Measurements from ENCODE around the gene MAPKBP1. TPM values are rescaled to one million over a fixed set of nuclear protein-coding genes. Genes with fewer than 3 reads are reported as not detected.

Gene MAPKBP1
- total RNA-seq, 2 experiments from 2014 or later, result 17.3 to 18.6 TPM

DNA sequence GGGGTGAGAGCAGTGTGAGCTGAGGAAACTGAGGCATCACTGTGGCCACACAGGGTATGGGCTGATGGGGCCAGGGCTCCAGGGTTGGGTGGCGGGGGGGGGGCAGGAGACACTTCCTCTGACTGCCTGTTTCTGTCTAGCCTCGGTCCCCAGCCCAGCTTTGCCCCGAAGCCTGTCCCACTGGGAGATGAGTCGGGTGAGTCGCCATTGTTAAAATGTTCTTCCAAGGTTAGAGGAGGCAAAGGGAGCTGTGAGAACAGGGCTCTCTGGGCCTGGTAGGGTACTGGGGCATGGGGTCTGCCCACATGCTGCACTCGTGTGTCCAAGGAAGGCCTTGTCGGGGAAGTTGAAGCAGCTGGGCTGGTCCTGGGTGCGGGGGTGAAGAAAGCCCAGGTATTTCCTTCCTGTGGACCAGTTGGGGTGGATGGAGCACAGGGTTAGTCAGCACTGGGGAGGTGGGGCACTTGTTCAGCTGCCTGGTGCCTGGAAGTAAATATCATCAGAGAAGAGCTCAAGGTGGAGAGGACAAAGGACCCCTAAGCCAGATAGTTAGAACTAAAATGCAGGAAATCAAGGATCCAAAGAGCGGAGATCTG is 45.3 kb downstream of the MAPKBP1 start:
- ChIA-PET CTCF (no interaction called here), POLR2A (interaction anchor here (0.7 kb wide), 1 partner anchor 117 kb away, joined by 4 read pairs; no protein-coding TSS in a partner anchor)

DNA sequence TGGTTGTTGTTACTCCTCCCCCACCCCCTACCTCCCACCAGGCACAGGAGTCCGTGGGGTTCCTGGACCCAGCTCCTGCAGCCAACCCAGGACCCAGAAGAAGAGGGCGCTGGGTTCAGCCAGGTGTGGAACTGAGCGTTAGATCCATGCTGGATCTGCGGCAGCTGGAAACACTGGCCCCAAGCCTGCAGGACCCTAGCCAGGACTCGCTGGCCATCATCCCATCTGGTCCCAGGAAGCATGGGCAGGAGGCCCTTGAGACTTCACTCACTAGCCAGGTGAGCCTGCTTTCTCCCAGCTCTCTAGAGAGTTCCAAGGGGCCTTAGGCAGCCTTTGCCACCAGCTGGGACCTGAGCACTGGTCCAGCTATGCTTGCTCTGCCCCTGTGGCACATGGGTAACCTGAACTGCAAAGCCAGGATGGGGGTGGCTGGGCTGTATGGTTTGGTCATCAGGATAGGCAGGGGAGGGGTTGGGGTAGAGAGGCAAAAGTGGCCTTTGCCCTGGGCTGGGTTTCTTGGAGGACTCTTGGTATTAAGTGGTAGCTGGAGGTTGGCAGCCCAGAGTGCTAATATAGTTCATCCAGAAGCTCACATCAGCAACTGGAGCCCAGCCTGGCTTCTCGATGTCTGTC is 46.6 kb downstream of the MAPKBP1 start:
- ChIA-PET POLR2A (no interaction called here), CTCF (no interaction called here)

DNA sequence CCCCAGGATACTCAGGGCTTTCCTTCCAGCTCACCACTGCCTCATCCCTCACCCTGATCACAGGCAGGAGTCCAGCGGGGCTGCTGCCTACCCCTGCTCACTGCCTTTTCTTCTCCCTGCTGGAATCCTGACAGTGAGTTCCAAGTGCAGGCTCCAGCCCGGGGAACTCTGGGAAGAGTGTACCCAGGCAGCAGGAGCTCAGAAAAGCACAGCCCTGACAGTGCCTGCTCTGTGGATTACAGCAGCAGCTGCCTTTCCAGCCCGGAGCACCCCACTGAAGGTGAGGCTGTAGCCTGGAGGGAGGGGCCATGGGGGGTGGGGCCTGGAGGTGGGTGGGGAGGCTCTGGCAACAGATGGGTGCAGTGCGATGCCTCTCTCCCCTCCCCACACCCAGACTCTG is 47.5 kb downstream of the MAPKBP1 start:
- CTCF ChIA-PET, result interaction anchor here (1.0 kb wide), 1 partner anchor 28 kb away, joined by 3 read pairs; no protein-coding TSS in a partner anchor
- POLR2A ChIA-PET, result no interaction called here

DNA sequence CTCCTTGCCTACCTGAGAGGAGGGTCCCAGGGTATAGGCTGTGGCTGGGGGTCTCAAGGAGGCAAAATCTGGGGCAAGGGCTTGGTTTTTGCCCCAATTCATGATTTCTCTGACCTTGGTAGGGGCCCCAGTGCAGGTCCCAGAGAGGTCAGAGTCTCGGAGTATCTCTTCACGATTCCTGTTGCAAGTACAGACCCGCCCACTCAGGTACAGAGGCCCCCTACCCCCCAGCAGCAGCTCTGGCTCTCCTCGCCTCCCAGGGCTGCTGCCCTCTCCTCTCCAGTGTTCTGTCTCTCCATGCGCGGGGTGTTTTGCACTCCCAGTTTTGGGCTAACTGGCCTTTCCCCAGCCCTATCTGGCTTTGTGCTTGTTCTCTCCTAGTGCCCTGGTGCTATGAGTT is 48.2 kb downstream of the MAPKBP1 start:
- POLR2A ChIA-PET, result no interaction called here
- CTCF ChIA-PET, result interaction anchor here (1.0 kb wide), 1 partner anchor 28 kb away, joined by 3 read pairs; no protein-coding TSS in a partner anchor

DNA sequence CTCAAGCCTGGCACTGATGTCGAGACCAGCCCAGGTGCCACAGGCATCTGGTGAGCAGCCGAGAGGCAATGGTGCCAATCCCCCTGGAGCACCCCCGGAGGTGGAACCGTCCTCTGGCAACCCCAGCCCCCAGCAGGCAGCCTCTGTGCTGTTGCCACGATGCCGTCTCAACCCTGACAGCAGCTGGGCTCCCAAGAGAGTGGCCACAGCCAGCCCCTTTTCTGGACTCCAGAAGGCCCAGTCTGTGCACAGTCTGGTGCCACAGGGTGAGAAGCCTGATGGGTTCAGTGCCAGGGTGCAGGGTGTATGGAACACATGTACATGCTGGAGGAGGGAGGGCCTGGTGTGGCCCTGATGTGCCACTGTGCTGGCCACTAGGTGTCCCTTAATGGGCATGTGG is 48.7 kb downstream of the MAPKBP1 start:
- POLR2A ChIA-PET, result no interaction called here
- CTCF ChIA-PET, result interaction anchor here (1.0 kb wide), 1 partner anchor 11 kb away, joined by 3 read pairs; no protein-coding TSS in a partner anchor

DNA sequence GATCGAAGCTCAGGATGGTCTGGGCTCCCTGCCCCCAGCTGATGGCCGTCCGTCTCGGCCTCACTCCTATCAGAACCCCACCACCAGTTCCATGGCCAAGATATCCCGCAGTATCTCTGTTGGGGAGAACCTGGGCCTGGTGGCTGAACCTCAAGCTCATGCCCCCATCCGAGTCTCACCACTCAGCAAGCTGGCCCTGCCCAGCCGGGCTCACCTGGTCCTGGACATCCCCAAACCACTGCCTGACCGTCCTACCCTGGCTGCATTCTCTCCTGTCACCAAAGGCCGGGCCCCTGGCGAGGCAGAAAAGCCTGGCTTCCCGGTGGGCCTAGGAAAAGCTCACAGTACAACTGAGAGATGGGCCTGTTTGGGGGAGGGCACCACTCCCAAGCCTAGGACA is 49.2 kb downstream of the MAPKBP1 start:
- CTCF ChIA-PET, result interaction anchor here (1.0 kb wide), 1 partner anchor 12 kb away, joined by 3 read pairs; no protein-coding TSS in a partner anchor
- POLR2A ChIA-PET, result no interaction called here

DNA sequence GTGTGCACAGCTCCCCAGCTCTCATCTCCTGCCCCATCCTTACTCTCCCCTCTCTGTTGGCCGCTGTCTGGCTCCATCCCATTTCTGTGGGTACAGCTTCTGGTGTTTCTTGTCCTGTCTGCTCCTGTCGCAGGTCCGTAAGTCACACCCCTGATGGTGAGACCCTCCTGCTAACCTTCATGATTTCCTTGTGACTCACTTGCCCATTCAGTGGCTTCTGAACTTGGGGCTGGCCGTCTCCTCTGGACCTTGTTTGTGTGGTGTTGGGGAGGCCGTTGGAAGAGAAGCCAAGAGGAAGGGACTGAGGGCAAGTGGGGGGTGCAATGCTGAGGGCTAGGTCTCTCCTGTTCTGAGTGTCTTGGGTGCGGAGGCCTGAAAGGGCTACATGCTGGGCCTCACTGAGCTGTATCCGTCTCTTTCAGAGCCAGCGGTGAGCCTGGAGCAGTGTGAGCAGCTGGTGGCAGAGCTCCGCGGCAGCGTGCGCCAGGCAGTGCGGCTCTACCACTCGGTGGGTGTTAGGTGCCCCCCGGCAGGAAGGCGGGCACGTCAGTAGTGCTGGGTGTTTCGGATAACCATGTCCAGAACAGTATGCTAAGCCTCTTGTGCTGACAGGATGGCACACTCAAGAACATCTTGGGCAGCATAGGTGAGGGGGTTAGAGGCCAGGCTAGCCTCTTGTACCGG is 49.9 kb downstream of the MAPKBP1 start:
- ChIA-PET POLR2A (no interaction called here), CTCF (interaction anchor here (1.0 kb wide), 1 partner anchor 13 kb away, joined by 3 read pairs; no protein-coding TSS in a partner anchor)

DNA sequence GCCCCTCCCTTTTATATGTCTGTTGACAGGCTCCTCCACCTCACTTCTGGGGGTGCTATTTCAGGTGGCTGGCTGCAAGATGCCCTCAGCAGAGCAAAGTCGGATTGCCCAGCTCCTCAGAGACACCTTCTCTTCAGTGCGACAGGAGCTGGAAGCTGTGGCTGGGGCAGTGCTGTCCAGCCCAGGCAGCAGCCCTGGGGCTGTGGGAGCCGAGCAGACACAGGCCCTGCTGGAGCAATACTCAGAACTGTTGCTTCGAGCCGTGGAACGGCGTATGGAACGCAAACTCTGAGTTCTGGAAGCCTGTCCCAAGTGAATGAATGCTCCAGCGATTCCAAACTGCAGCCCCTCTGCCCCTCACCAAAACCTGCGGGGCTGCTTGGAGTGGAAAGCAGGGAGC is 50.9 kb downstream of the MAPKBP1 start:
- ChIA-PET POLR2A (no interaction called here), CTCF (no interaction called here)

DNA sequence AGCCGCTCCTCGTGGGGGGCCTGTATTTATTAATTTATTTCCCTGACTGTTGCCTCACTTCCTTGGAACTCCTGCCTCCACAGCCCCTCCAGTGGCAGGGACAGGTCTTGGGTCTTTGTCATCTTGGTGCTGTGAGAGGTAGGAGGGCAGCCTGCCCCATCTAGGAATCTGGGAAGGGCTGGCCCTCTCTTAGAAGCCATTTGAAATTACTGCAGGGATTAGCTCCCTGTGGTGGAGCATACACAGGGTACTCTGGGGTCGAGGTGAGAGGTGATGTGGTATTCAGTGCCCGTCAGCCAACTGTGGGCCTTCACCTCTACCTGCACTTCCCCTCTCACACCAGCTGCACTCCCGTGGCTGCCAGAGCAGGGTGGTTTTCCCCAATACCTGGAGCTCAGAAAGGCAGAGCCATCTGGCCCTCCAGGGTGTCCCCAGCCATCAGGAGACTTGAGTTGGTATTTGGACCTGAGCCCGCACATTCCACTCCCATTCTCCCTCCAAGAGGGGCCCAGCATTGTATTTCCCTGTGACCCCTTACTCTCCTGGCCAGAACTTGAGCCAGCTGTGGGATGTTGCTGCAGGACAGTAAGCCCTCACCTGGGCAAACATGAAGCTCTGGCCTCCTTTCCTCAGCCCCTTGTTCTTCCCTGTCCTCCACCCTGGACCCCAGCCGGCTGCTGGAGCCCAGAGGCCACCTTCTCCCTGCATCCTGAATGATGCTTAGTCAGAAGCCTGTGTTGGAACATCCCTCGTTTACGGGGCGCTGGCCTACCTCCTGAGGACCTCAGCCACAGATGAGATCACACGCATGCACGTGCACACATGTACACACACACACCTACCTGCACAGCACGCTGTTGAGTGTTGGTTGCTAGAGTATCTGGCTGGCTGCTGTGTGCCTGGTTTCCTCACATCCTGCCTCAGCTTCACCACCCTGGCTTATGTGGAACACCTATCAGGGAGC is 51.6 kb downstream of the MAPKBP1 start:
- POLR2A ChIA-PET, result no interaction called here
- CTCF ChIA-PET, result no interaction called here

DNA sequence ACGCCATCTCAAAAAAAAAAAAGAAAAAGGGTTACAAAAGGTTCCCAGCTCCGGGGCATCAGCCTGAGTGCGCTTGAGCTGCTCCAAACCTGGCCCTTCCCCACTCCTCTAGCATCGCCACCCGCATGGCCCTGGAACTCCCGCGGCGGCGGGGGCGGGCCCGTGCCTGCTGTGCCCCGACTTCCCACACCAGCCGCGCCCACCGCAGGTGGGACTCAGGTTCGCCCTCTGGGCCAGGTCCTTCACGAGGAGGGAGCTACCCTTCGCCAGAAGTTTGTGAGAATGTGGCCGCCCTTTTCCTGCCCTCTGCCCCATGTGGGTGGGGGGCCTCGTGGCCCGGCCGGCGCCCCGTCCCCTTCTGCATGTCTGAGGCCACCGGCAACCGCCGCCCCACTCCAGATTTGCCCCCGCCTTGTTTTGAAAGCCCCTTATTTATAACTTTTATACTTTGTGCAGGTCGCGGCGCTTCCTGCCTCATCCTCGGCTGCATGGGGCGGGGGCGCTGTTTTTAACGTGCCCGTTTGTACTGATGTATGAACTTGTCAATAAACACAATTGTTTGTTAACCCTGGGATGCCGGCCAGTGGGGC is 53.1 kb downstream of the MAPKBP1 start:
- CTCF ChIA-PET, result interaction anchor here (0.8 to 1.5 kb wide), 5 partner anchors 14 to 269 kb away, joined by 3 to 5 read pairs (median 3); no protein-coding TSS in a partner anchor

DNA sequence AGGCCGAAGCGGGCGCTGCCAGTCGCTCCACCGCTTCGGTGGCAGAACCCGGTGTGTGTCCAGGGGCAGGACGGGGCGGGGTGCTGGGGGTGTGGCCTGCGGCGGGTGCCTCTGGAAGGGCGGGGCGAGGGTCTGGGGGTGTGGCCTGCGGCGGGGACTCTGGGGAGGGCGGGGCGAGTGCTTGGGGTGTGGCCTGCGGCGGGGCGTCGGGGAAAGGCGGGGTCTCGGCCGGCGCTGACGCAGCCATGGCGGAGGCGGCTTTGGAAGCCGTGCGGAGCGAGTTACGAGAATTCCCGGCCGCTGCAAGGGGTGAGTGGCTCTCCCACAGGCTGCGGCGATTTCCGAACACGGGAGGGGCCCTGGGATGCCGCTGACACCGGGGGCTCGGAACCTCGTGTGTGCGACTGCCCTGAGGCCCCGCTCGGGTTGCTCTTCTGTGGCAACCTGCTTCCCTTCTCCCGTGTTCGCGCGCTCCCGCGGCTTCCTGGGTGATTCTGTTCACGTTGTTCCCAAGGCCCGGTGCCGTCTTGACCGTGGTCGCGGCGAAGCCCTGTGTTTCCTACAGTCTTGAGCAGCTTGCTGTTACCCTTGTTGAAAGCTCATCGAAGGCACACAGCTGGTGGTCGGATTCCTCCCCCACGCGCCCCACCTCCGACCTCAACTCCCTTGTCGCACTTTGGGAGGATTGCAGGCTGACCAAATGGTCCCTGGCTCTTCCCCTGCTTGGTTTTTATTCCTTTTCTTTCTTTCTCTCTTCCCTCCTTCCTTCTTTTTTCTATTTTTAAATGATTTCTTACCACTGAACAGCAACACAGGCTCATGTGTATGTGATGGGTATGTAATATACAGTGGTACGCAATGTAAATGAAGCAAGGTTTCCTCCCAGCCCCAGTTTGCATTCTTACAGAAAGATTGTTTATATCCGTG is 53.9 kb downstream of the MAPKBP1 start, which contains the start of gene JMJD7:
TSS of gene JMJD7 (plus strand) at position 213 of the 927 bp plus-strand sequence. CDS start at position 246, 33 bp downstream.
- POLR2A ChIA-PET, result no interaction called here
- CTCF ChIA-PET, result interaction anchor here (1.0 to 1.5 kb wide), 4 partner anchors 15 to 270 kb away, joined by 3 to 5 read pairs (median 3); no protein-coding TSS in a partner anchor

More for the DNA sequence above, 53.1 kb downstream of the MAPKBP1 start:
- POLR2A ChIA-PET, result interaction anchor here (0.7 kb wide), 1 partner anchor 40 kb away, joined by 4 read pairs; no protein-coding TSS in a partner anchor

DNA sequence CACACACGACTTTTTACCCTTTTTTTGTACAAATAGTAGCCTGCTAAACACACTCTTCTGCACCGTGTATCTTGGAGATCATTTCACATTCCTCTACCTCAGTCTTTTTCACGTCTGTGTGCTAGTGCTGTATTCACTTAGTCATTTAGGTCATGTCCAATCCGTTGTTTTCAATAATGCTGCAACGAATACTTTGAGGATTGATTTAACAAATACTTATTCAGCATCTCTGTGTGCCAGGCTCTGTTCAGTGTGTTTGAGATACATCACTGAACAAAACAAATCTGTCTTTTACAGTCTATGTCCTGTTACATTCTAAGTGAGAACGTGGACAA is 54.5 kb downstream of the MAPKBP1 start:
- POLR2A ChIA-PET, result no interaction called here

DNA sequence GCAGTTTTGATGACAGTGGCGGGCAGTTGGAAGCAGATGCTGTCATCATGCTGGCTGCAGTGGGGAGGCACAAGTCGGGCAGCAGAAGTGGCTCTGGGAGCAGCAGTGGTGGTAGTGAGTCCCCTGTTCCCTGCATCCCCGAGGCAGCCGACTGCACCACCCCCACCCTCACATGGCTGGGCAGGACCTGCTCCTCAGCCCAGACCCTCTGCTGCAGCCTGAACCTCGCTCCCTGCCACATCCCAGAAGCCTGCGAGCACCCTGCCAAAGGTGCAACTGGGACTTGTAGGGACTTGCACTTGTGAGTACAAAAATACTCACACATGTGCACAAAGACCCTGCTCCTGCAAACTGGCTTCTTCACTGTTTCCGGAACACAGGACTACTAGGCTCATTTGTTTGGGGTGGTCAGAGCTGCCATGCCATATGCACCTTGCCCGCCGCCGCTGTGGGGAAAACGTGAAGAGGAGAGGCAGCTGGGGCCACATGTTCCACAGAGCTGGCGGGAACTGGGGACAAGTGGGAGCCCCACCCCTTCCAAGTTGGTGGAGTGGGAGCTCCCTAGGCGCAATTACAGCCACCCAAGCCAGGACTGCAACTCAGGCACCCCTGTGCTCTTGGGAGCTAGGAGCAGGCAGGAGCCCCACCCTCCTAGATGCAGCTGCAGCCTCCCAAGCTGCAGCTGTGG is 55.8 kb downstream of the MAPKBP1 start:
- CTCF ChIA-PET, result interaction anchor here (1.0 to 1.6 kb wide), 2 partner anchors 65 to 74 kb away, joined by 3 to 5 read pairs; no protein-coding TSS in a partner anchor
- POLR2A ChIA-PET, result no interaction called here

More for the DNA sequence above, 54.5 kb downstream of the MAPKBP1 start:
- CTCF ChIA-PET, result interaction anchor here (1.0 to 1.5 kb wide), 2 partner anchors 17 to 271 kb away, joined by 3 read pairs; no protein-coding TSS in a partner anchor

DNA sequence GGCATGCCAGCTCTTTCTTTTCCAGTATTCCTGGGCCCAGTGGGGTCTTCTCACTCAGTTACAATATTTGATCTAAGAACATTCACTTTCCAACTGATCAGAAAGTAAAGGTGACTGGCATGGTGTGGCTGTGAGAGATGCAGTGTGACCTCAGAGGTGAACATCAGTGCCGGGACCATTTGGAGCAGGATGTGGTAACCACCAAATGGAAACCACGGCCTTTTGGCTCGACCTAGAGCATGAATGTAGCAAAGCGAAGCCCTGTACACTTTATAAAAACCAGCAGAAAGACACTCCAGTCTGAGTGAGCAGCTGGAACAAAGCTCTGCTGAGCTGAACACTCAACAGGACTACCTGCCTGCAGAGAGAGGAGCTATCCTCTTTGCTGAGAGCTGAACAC is 57.0 kb downstream of the MAPKBP1 start:
- POLR2A ChIA-PET, result interaction anchor here (1.0 kb wide), 1 partner anchor 57 kb away, joined by 3 read pairs; the partner anchor contains the start of gene MAPKBP1
- CTCF ChIA-PET, result interaction anchor here (1.0 to 1.6 kb wide), 4 partner anchors 19 to 73 kb away, joined by 3 to 5 read pairs (median 4); no protein-coding TSS in a partner anchor

DNA sequence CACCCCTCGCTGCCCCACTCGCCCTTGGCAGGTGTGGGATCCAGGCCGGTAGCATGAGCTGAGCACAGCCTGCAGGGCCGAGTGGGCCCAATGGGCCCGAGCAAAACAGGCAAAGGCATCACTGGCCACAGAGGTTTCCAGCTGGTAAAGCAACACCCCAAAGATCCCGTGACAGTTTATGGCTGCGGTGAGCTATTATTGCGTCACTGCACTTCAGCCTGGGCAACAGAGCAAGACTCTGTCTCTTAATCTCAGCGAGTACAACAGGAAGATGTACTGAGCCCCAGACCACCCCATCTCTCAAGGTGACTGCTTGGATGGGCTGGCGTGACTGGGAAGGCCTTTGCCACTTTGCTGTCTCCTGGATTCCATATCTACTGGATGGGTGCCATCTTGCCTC is 57.9 kb downstream of the MAPKBP1 start:
- ChIA-PET CTCF (interaction anchor here (0.5 to 1.6 kb wide), 3 partner anchors 20 to 67 kb away, joined by 3 to 5 read pairs (median 3); no protein-coding TSS in a partner anchor), POLR2A (no interaction called here)

DNA sequence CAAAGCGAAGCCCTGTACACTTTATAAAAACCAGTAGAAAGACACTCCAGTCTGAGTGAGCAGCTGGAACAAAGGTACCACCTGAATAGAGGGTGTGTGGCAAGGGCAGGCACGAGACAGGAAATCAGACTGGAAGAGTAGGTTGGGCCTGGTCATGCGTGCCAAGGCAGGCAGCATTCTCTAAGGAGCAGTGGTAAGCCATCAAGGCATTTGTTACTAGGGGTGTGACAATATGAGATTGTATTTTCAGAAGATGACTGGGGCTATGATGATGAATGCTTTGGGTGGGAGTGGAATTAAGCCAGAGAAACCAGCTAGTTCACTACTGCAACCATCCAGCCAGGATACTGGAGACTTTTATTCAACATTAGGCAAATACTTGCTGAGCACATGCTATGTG is 58.6 kb downstream of the MAPKBP1 start:
- ChIA-PET CTCF (no interaction called here), POLR2A (no interaction called here)

DNA sequence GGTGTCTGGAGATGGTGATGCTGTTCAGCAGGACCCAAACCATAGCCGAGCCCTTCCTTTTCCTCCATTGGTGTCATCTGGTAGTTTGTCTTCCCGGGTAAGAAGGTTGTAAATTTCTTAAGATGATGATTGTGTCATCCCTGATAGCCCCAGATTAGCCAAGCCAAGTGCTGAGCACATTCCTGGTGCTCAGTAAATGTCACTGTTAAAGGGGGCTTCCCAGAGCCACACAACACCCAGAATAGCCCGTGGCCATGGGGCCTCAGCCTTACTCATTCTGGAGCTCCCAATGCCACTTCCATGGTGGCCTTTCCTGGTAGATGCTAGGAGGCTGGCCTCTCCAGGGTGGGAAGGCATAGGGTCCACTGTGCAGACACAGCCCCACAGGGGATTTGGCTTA is 59.8 kb downstream of the MAPKBP1 start:
- ChIA-PET POLR2A (no interaction called here), CTCF (no interaction called here)
